Endothelial cell of umbilical vein (primary cell): ENCODE results near the gene MAP4K4. TPM values are rescaled to one million over a fixed set of nuclear protein-coding genes. Genes with fewer than 3 reads are reported as not detected.

Experiments used
- BruUV-seq: library from RNA; stranded (reverse); fragments of 400-500 nt; replicated peaks from 2 replicates; lab custom pipeline; 2021; lab: Mats Ljungman, UMichigan
- CTCF ChIA-PET: fragments of 300-600, 350-600 bp; sonication (Branson Sonifier 250); formaldehyde crosslinking; loops from one replicate; lab custom pipeline; 2021; ENCODE audit warnings: antibody characterized with exemption, inconsistent platforms; lab: Charles Lee
- POLR2A ChIA-PET: fragments of 300-600, 350-600 bp; sonication (Branson Sonifier 250); formaldehyde crosslinking; loops from one replicate; lab custom pipeline; 2021; ENCODE audit warnings: antibody characterized with exemption, inconsistent platforms; lab: Charles Lee
- DNase-seq: peaks from one replicate; pipeline ENCODE4 v3.0.0-alpha.2; 2011; ENCODE audit warnings: low read depth, low spot score
- FAIRE-seq: peaks from 2 replicates; lab custom pipeline; 2011; peaks lifted over from hg19 to GRCh38; lab: Jason Lieb, UNC
- H2AFZ ChIP-seq: 2 replicates; pipeline ENCODE4 v1.6.0; 2012; ENCODE audit warnings: low read depth, low read length, control low read depth, inconsistent platforms
- H3K27ac ChIP-seq: 2 replicates; pipeline ENCODE4 v1.5.1; 2011; ENCODE audit warnings: low read depth, mild to moderate bottlenecking, control low read depth, low read length, moderate library complexity; ENCODE audit not compliant: insufficient read depth
- H3K27me3 ChIP-seq, 2 experiments: 2 replicates each; pipeline versions ENCODE4 v1.6.0 to v1.6.1; 2011; ENCODE audit warnings: low read length in 2 of 2, mixed read lengths in 1 of 2; ENCODE audit not compliant: control insufficient read depth in 2 of 2, insufficient read depth in 2 of 2
- H3K36me3 ChIP-seq, 2 experiments: 2 replicates in 1 of 2; 3 replicates in 1 of 2; pipeline ENCODE4 v1.5.1; 2011; ENCODE audit warnings: low read length in 2 of 2, mild to moderate bottlenecking in 1 of 2, moderate library complexity in 1 of 2; ENCODE audit not compliant: control insufficient read depth in 2 of 2, insufficient read depth in 2 of 2; ENCODE audit errors: extremely low read depth in 1 of 2
- H3K4me1 ChIP-seq: 3 replicates; pipeline ENCODE4 v1.5.1; 2011; ENCODE audit warnings: mild to moderate bottlenecking, low read length; ENCODE audit not compliant: control insufficient read depth, insufficient read depth; ENCODE audit errors: extremely low read depth
- H3K4me2 ChIP-seq: 2 replicates; pipeline ENCODE4 v1.6.1; 2011; ENCODE audit warnings: low read length, control low read depth, mixed read lengths; ENCODE audit not compliant: insufficient read depth
- H3K4me3 ChIP-seq, 3 experiments: fragments of 200-600 bp in 1 of 3; sonication (generic), shearing (Covaris generic) in 1 of 3; replicated peaks in 1 of 3; 2 replicates each; pipeline ENCODE4 v1.5.1; 2011 to 2016; ENCODE audit warnings: control low read depth in 3 of 3, low read length in 3 of 3, mild to moderate bottlenecking in 2 of 3, inconsistent platforms in 1 of 3, low read depth in 1 of 3, moderate library complexity in 1 of 3; ENCODE audit not compliant: insufficient read depth in 1 of 3
- H3K79me2 ChIP-seq: 2 replicates; pipeline ENCODE4 v1.6.0; 2012; ENCODE audit warnings: low read length, inconsistent platforms; ENCODE audit not compliant: control insufficient read depth, insufficient read depth
- H3K9ac ChIP-seq: replicated peaks from 2 replicates; pipeline ENCODE3; 2011; ENCODE audit warnings: low read length, control low read depth; ENCODE audit not compliant: insufficient read depth; ENCODE audit errors: extremely low read depth
- H3K9me1 ChIP-seq: replicated peaks from 3 replicates; pipeline ENCODE4 v1.6.0; 2011; ENCODE audit warnings: mild to moderate bottlenecking, low read length; ENCODE audit not compliant: control insufficient read depth, insufficient read depth; ENCODE audit errors: extremely low read depth
- H3K9me3 ChIP-seq: replicated peaks from 2 replicates; pipeline ENCODE4 v1.5.1; 2012; ENCODE audit warnings: low read length, inconsistent platforms; ENCODE audit not compliant: control insufficient read depth, insufficient read depth
- H4K20me1 ChIP-seq: replicated peaks from 2 replicates; pipeline ENCODE3; 2011; ENCODE audit warnings: mild to moderate bottlenecking, low read length; ENCODE audit not compliant: control insufficient read depth, insufficient read depth; ENCODE audit errors: extremely low read depth
- EZH2 ChIP-seq: IDR thresholded peaks from 2 replicates; pipeline ENCODE4 v1.6.1; 2012; ENCODE audit warnings: borderline replicate concordance, low read depth, mild to moderate bottlenecking, moderate library complexity, low read length, inconsistent platforms; ENCODE audit not compliant: severe bottlenecking
- FOS ChIP-seq: IDR thresholded peaks from 2 replicates; pipeline ENCODE4 v1.6.1; 2011; ENCODE audit warnings: mild to moderate bottlenecking, low read length, moderate library complexity, borderline replicate concordance; ENCODE audit not compliant: insufficient read depth
- GATA2 ChIP-seq: IDR thresholded peaks from 2 replicates; pipeline ENCODE4 v1.7.0; 2011; ENCODE audit warnings: low read depth, mild to moderate bottlenecking, moderate library complexity, mixed read lengths, low read length; ENCODE audit not compliant: insufficient read length, insufficient read depth
- JUN ChIP-seq: IDR thresholded peaks from 2 replicates; pipeline ENCODE4 v1.6.1; 2011; ENCODE audit warnings: borderline replicate concordance, low read depth; ENCODE audit not compliant: insufficient read length, insufficient read depth
- MAX ChIP-seq: IDR thresholded peaks from 2 replicates; pipeline ENCODE4 v1.6.1; 2011; ENCODE audit not compliant: insufficient read depth, insufficient read length
- MYC ChIP-seq: IDR thresholded peaks from one replicate; pipeline ENCODE4 v1.6.1; 2011; ENCODE audit warnings: mild to moderate bottlenecking, low read depth, low read length
- POLR2A ChIP-seq: IDR thresholded peaks from 2 replicates; pipeline ENCODE4 v1.6.1; 2012; ENCODE audit warnings: low read depth, mild to moderate bottlenecking, control low read depth, low read length
- POLR2AphosphoS5 ChIP-seq: IDR thresholded peaks from 2 replicates; pipeline ENCODE4 v1.6.1; 2012; ENCODE audit warnings: low read depth, mild to moderate bottlenecking, control low read depth, low read length, moderate library complexity; ENCODE audit not compliant: insufficient read depth
- dilution Hi-C: fragments of 300-500 bp; cut with MboI; formaldehyde crosslinking; loops from one replicate; pipeline ENCODE4 v1.15.0; 2019; ENCODE audit warnings: low sequenced_read_pairs; ENCODE audit not compliant: extremely low pct_ligation_motif_present
- intact Hi-C: fragments of 100-400 bp; cut with micrococcal nuclease; formaldehyde crosslinking; loops from one replicate; pipeline ENCODE4 v1.10.0; 2022
- polyA plus RNA-seq, 4 experiments: library from polyadenylated mRNA; depleted of rRNA in 3 of 4; stranded (reverse) in 3 of 4; unstranded in 1 of 4; fragments of >200 nt; gene quantifications; 2 replicates each; pipeline versions ENCODE4 v1.2.1 to v1.2.3, GENCODE V29; 2011 to 2012; ENCODE audit warnings: missing spikeins in 1 of 4
- total RNA-seq: library from RNA; stranded (reverse); gene quantifications from 2 replicates; pipeline ENCODE4 v1.2.3, GENCODE V29; 2021
- TF ChIP-seq, protein P1 (sequence below), 2 donors: IDR thresholded peaks; 1 replicate in 1 of 2; 2 replicates in 1 of 2; pipeline ENCODE4 v1.5.1; 2011; ENCODE audit warnings: low read length in 2 of 2, mild to moderate bottlenecking in 2 of 2, moderate library complexity in 2 of 2, control low read depth in 1 of 2, inconsistent platforms in 1 of 2, low read depth in 1 of 2; ENCODE audit not compliant: insufficient read depth in 1 of 2; ENCODE audit errors: extremely low read depth in 1 of 2

The MAP4K4 gene
- total and polyA plus RNA-seq, 2 donors (not counting 3 experiments of a cell fraction or from before 2014, with no cell fraction given): 79.4 to 269 TPM

DNA sequence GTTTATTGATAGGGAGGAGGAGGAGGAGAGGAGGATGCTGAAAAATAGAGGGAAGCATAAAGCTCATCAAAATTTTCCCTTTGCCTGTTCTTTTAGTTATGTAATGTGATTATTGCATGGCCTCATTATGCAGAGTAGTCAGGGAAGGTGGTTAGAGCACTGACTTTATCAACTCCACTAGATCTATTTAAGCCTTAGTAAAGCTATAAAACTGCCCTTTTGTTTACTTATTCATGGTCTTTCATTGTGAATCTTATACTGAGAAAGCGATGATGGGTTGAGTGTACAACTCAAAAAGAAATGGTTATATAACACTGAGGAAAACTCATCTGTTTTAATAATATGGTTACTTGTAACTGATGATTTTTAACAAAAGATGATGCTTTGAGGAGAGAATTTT lies 81.7 kb downstream of the MAP4K4 start:
- Histone ChIP-seq H3K4me1 (peaks cover 12% of the 10 kb centered on the region), H3K27ac (no peak overlapping the region), H3K79me2 (peaks cover 100% of the 10 kb centered on the region), H3K27me3 (no peaks in the 10 kb centered on the region), H3K36me3 (no peaks in the 10 kb centered on the region), H2AFZ (no peak overlapping the region), H4K20me1 (peaks cover 61% of the 10 kb centered on the region), H3K4me3 (no peak overlapping the region), H3K4me2 (no peak overlapping the region), H3K9ac (no peak overlapping the region), H3K9me3 (no peaks in the 10 kb centered on the region), H3K9me1 (peaks cover 3% of the 10 kb centered on the region)
- ChIA-PET CTCF (interaction anchor here (1.0 to 2.7 kb wide), 4 partner anchors 9 to 437 kb away, joined by 3 to 14 read pairs (median 6); no protein-coding TSS in a partner anchor), POLR2A (no interaction called here)
- dilution Hi-C loops: no loop called here
- no peak for DNase-seq
- BruUV-seq: no TSS peak
- no peak for TF ChIP-seq EZH2
- no peak for TF ChIP-seq MAX
- intact Hi-C loops: no loop called here
- no peak for FAIRE-seq

DNA sequence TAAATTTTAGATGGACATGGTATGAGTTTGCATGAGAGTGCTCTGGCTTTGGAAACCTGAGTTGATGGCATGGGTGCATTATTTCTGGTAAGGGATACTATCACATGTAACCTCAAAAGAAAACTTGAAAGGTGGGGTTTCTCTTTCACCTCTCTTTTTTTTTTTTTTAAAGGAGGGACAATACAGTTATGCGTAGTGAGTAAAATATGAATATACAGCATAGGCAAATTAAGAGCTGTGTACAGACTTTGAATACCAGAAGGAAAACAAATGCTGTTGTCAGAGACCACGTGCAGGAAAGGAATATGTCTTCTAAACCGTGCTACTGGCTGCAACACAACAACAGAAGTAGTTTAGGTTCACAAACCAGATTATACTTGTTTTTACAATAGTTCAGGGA lies 82.1 kb downstream of the MAP4K4 start:
- intact Hi-C loops: no loop called here
- POLR2A ChIA-PET: interaction anchor here (1.1 kb wide), 1 partner anchor 13 kb away, joined by 3 read pairs; no protein-coding TSS in a partner anchor
- BruUV-seq: no TSS peak

More for the DNA sequence above, 82.1 kb downstream of the MAP4K4 start:
- Histone ChIP-seq H3K4me1 (peaks cover 9% of the 10 kb centered on the region), H3K9me3 (no peaks in the 10 kb centered on the region), H3K9me1 (peaks cover 3% of the 10 kb centered on the region), H3K27ac (no peak overlapping the region), H3K27me3 (no peaks in the 10 kb centered on the region), H3K4me2 (no peak overlapping the region), H3K9ac (no peak overlapping the region), H3K36me3 (no peaks in the 10 kb centered on the region), H3K4me3 (no peak overlapping the region), H3K79me2 (peaks cover 100% of the 10 kb centered on the region), H2AFZ (no peak overlapping the region), H4K20me1 (peaks cover 61% of the 10 kb centered on the region)
- no peak for DNase-seq
- TF ChIP-seq MYC (no peak), GATA2 (no peak), POLR2A (no peak), FOS (no peak), POLR2AphosphoS5 (no peak), JUN (no peak), EZH2 (no peak), MAX (no peak)
- TF ChIP-seq, protein P1, sequence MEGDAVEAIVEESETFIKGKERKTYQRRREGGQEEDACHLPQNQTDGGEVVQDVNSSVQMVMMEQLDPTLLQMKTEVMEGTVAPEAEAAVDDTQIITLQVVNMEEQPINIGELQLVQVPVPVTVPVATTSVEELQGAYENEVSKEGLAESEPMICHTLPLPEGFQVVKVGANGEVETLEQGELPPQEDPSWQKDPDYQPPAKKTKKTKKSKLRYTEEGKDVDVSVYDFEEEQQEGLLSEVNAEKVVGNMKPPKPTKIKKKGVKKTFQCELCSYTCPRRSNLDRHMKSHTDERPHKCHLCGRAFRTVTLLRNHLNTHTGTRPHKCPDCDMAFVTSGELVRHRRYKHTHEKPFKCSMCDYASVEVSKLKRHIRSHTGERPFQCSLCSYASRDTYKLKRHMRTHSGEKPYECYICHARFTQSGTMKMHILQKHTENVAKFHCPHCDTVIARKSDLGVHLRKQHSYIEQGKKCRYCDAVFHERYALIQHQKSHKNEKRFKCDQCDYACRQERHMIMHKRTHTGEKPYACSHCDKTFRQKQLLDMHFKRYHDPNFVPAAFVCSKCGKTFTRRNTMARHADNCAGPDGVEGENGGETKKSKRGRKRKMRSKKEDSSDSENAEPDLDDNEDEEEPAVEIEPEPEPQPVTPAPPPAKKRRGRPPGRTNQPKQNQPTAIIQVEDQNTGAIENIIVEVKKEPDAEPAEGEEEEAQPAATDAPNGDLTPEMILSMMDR (IDR thresholded peaks at IDR 0.05; ENCODE audit: extremely low read depth in 1 of 2, insufficient read depth in 1 of 2, low read depth in 1 of 2, low read length in 2 of 2): no peak
- FAIRE-seq: no peak
- dilution Hi-C loops: no loop called here
- CTCF ChIA-PET: interaction anchor here (0.7 to 2.7 kb wide), 7 partner anchors 9 to 438 kb away, joined by 3 to 14 read pairs (median 4); no protein-coding TSS in a partner anchor
